Naive thymus-derived CD4-positive, alpha-beta T cell (primary cell): ENCODE data around the gene CLGN. TPM values are rescaled to one million over a fixed set of nuclear protein-coding genes. Genes with fewer than 3 reads are reported as not detected.

Experiments used
- ATAC-seq: fragments of 150-1000 bp; cut with Tn5 transposase; 2 replicates; pipeline ENCODE4 v1.10.0; 2021; ENCODE audit warnings: mild to moderate bottlenecking, moderate library complexity
- CTCF ChIA-PET: fragments of 350-600 bp; sonication (Branson Sonifier 250); formaldehyde crosslinking; loops from one replicate; lab custom pipeline; 2021; ENCODE audit warnings: antibody characterized with exemption; lab: Charles Lee
- POLR2A ChIA-PET: fragments of 350-600 bp; sonication (Branson Sonifier 250); formaldehyde crosslinking; loops from one replicate; lab custom pipeline; 2021; ENCODE audit warnings: antibody characterized with exemption, inconsistent platforms; lab: Charles Lee
- DNase-seq, 9 donors: peaks; one replicate each; pipeline versions ENCODE4 v3.0.0 to v3.0.0-alpha.2; 2020 to 2022; ENCODE audit warnings: mixed read lengths in 1 of 9
- H3K27ac ChIP-seq: one replicate; pipeline ENCODE4 v1.7.0; 2013; ENCODE audit warnings: mild to moderate bottlenecking, low read depth, low read length, moderate library complexity
- H3K27me3 ChIP-seq, 2 donors: one replicate each; pipeline ENCODE4 v1.7.0; 2013; ENCODE audit warnings: low read length in 2 of 2, mild to moderate bottlenecking in 2 of 2, moderate library complexity in 2 of 2; ENCODE audit not compliant: control insufficient read depth in 2 of 2, insufficient read depth in 2 of 2
- H3K36me3 ChIP-seq, 3 experiments: 1 replicate in 2 of 3; 2 replicates in 1 of 3; pipeline ENCODE4 v1.7.0; 2013; ENCODE audit warnings: low read length in 3 of 3, mild to moderate bottlenecking in 3 of 3, moderate library complexity in 1 of 3; ENCODE audit not compliant: insufficient read depth in 3 of 3, control insufficient read depth in 2 of 3
- H3K4me1 ChIP-seq, 2 donors: one replicate each; pipeline ENCODE4 v1.7.0; 2013; ENCODE audit warnings: low read length in 2 of 2, mild to moderate bottlenecking in 2 of 2, moderate library complexity in 1 of 2; ENCODE audit not compliant: control insufficient read depth in 2 of 2, insufficient read depth in 2 of 2
- H3K4me3 ChIP-seq: 2 replicates; pipeline ENCODE4 v1.7.0; 2013; ENCODE audit warnings: mild to moderate bottlenecking, low read length
- H3K9me3 ChIP-seq, 3 experiments: 1 replicate in 2 of 3; 2 replicates in 1 of 3; pipeline ENCODE4 v1.7.0; 2013; ENCODE audit warnings: low read length in 3 of 3; ENCODE audit not compliant: control insufficient read depth in 2 of 3
- H3K27ac Mint-ChIP-seq, 9 donors: one replicate each; pipeline ENCODE4 v1.8.0; 2020 to 2022; ENCODE audit warnings: mixed read lengths in 9 of 9, mild to moderate bottlenecking in 8 of 9, moderate library complexity in 5 of 9, inconsistent platforms in 2 of 9
- H3K27me3 Mint-ChIP-seq, 5 donors: one replicate each; pipeline ENCODE4 v1.8.0; 2021 to 2022; ENCODE audit warnings: mixed read lengths in 5 of 5, mild to moderate bottlenecking in 1 of 5
- H3K36me3 Mint-ChIP-seq, 5 donors: one replicate each; pipeline ENCODE4 v1.8.0; 2020 to 2022; ENCODE audit warnings: mixed read lengths in 5 of 5, mild to moderate bottlenecking in 3 of 5, inconsistent platforms in 1 of 5
- H3K4me1 Mint-ChIP-seq, 7 donors: one replicate each; pipeline ENCODE4 v1.8.0; 2020 to 2022; ENCODE audit warnings: mixed read lengths in 7 of 7, mild to moderate bottlenecking in 3 of 7, inconsistent platforms in 1 of 7
- H3K4me3 Mint-ChIP-seq, 10 donors: one replicate each; pipeline ENCODE4 v1.8.0; 2020 to 2022; ENCODE audit warnings: mild to moderate bottlenecking in 10 of 10, mixed read lengths in 10 of 10, moderate library complexity in 6 of 10, inconsistent platforms in 2 of 10
- H3K9me3 Mint-ChIP-seq, 11 donors: one replicate each; pipeline ENCODE4 v1.8.0; 2020 to 2022; ENCODE audit warnings: mixed read lengths in 11 of 11, mild to moderate bottlenecking in 4 of 11, inconsistent platforms in 1 of 11, moderate library complexity in 1 of 11
- intact Hi-C, 2 donors: fragments of 100-400 bp; cut with micrococcal nuclease; formaldehyde crosslinking; loops; one replicate each; pipeline ENCODE4 v1.15.1; 2023
- polyA plus RNA-seq, 2 donors: library from polyadenylated mRNA; unstranded; fragments of 300-500 nt; fragmentation: Illumina TruSeq; gene quantifications; one replicate each; pipeline ENCODE4 v1.2.3, GENCODE V29; 2021
- total RNA-seq, 6 experiments: library from RNA in 5 of 6; stranded (reverse) in 5 of 6; gene quantifications; 1 replicate in 5 of 6; 2 replicates in 1 of 6; pipeline ENCODE4 v1.2.3 and lab custom pipeline; 2021 to 2026

CLGN gene
- total and polyA plus RNA-seq, 7 experiments from 2014 or later = 0.06 to 0.20 (median 0.12) TPM; not detected in 4

DNA sequence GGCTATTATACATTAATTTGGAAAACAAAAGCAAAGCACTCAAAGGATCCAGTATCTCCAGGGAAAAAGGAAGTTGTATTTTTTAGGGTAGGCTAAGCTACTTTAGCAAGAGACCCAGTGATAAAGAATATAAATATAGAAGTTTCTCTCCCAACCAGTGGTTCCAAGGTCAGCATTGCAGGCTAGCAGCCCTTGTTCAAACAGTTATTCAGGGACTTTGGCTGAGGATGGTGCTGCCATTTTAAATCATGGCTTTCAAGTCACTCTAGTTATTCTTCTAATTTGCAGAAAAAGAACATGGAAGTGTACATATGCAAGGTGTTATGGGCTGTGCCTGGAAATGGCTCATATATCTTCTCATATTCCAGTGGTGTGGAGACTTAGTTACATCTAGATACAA lies 44.7 kb downstream of the CLGN start:
- H3K27ac ChIP-seq = no peak overlapping the region
- Mint-ChIP-seq H3K9me3 (no peaks in the 10 kb centered on the region), H3K27me3 (peaks cover 0 to 9% (median 0%) of the 10 kb centered on the region in 5 donors), H3K27ac (no peak overlapping the region), H3K36me3 (peaks cover 0 to 28% (median 7%) of the 10 kb centered on the region in 5 donors), H3K4me3 (no peak overlapping the region), H3K4me1 (peaks cover 0 to 12% (median 7%) of the 10 kb centered on the region in 7 donors)
- no peak for DNase-seq
- peaks cover 0 to 6% (median 0%) of the 10 kb centered on the region in 3 experiments for H3K36me3 ChIP-seq
- H3K9me3 ChIP-seq = no peaks in the 10 kb centered on the region
- no peaks in the 10 kb centered on the region for H3K27me3 ChIP-seq
- no peak overlapping the region for H3K4me3 ChIP-seq
- CTCF ChIA-PET = interaction anchor here (0.9 kb wide), 1 partner anchor 14 kb away, joined by 4 read pairs; no protein-coding TSS in a partner anchor
- intact Hi-C loops = no loop called here
- no peak for ATAC-seq
- H3K4me1 ChIP-seq = no peaks in the 10 kb centered on the region
- POLR2A ChIA-PET = interaction anchor here (1.4 kb wide), 1 partner anchor 10 kb away, joined by 5 read pairs; the partner anchor contains the start of gene SCOC

GRCh38 chr4:140374130-140374477 lies 53.3 kb downstream of the CLGN start:
- peak overlapping the region in 2 of 10 donors; percentile 87 to 90 for H3K4me3 Mint-ChIP-seq
- H3K27ac Mint-ChIP-seq = peak overlapping the region in 4 of 9 donors; percentile 47 to 90 (median 68)

DNA sequence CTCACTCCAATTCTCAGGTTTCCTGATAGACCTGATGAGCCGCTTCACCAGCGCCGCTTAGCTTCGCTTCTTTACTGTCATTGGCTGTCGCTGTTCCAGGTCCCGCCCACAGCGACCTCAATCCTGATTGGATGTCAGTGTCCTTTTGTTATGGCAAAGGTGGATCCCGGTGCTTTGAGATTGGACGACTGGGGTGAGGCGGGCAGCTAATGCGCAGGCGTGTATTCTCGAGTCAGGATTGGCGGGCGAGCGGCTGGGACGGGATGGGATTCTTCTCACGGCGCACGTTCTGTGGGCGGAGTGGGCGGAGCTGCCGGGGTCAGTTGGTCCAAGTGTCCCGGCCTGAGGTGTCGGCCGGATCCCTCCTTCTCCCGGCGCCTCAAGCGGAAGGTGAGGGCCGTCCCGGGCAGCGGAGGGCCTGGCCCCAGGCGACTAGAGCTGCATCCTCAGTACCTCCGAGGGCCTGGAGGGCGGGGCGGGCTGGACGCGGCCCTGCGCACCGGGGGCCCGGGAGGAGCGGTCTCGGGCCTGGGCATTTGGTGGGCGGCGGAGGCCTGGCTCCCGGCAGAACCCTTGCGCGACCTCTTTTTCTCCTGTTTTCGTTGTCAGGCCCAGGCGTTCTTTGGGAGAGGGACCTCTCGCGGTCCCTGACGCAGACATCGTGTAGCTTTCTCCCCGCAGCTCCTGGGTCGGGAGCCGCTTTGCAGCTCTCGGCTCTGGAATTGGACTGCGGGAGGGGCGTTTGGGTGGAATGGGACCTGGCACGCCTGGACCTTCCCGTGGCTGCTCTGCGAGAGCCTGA lies 53.9 kb downstream of the CLGN start, which contains the start of gene SCOC:
SCOC (plus strand) TSS at position 319 of the 802 bp plus-strand sequence. CDS start 5,525 bp downstream, outside the sequence.
- peak within 1 kb of the TSS; percentile 79 for H3K4me3 ChIP-seq
- DNase-seq (peak; percentile 80 to 98 (median 95)), ATAC-seq (peak; percentile 98)
- POLR2A ChIA-PET = interaction anchor here (0.6 to 2.8 kb wide), 14 partner anchors 9 to 817 kb away, joined by 3 to 12 read pairs (median 4); partner anchors contain the start of genes ELMOD2 and MAML3
- H3K27me3 ChIP-seq = no peaks in the 10 kb centered on the region
- peak within 1 kb of the TSS in 5 of 9 donors; percentile 47 to 90 (median 51) for H3K27ac Mint-ChIP-seq
- H3K4me3 Mint-ChIP-seq = peak within 1 kb of the TSS in 2 of 10 donors; percentile 87 to 90
- H3K4me1 ChIP-seq = peaks cover 6 to 7% of the 10 kb centered on the region in 2 donors
- no peaks in the 10 kb centered on the region for H3K9me3 Mint-ChIP-seq
- peaks cover 0 to 6% (median 0%) of the 10 kb centered on the region in 3 experiments for H3K36me3 ChIP-seq
- H3K9me3 ChIP-seq = no peaks in the 10 kb centered on the region
- intact Hi-C loops = loop anchor here (1.0 to 10.0 kb wide), 16 partner anchors 13 to 1359 kb away; partner anchors contain the start of genes ELMOD2 (in 2 of the 2), MAML3 (in 2 of the 2), NOCT (in 2 of the 2) and ZNF330 (in 2 of the 2)
- H3K4me1 Mint-ChIP-seq = peaks cover 29 to 49% (median 43%) of the 10 kb centered on the region in 7 donors
- H3K36me3 Mint-ChIP-seq = no peaks in the 10 kb centered on the region
- H3K27ac ChIP-seq = peak within 1 kb of the TSS; percentile 86
- H3K27me3 Mint-ChIP-seq = peaks cover 0 to 17% (median 0%) of the 10 kb centered on the region in 5 donors
- CTCF ChIA-PET = interaction anchor here (0.6 to 3.9 kb wide), 8 partner anchors 10 to 339 kb away, joined by 3 to 35 read pairs (median 4); partner anchors contain the start of gene ELMOD2

More at GRCh38 chr4:140374130-140374477, 53.3 kb downstream of the CLGN start:
- Histone ChIP-seq H3K9me3 (no peaks in the 10 kb centered on the region), H3K36me3 (peaks cover 0 to 7% (median 0%) of the 10 kb centered on the region in 3 experiments), H3K27ac (peak overlapping the region; percentile 86), H3K27me3 (no peaks in the 10 kb centered on the region), H3K4me3 (peak overlapping the region; percentile 79), H3K4me1 (peaks cover 6 to 7% of the 10 kb centered on the region in 2 donors)
- POLR2A ChIA-PET = interaction anchor here (0.7 to 2.8 kb wide), 8 partner anchors 8 to 817 kb away, joined by 3 to 12 read pairs (median 4); partner anchors contain the start of genes ELMOD2 and MAML3
- CTCF ChIA-PET = interaction anchor here (0.6 to 3.9 kb wide), 6 partner anchors 11 to 339 kb away, joined by 3 to 35 read pairs (median 3); partner anchors contain the start of gene ELMOD2
- peaks cover 0 to 16% (median 0%) of the 10 kb centered on the region in 5 donors for H3K27me3 Mint-ChIP-seq
- ATAC-seq (no peak), DNase-seq (no peak)
- H3K36me3 Mint-ChIP-seq = peaks cover 0 to 2% (median 0%) of the 10 kb centered on the region in 5 donors
- intact Hi-C loops = loop anchor here (5.0 to 10.0 kb wide), 4 partner anchors 122 to 1359 kb away; partner anchors contain the start of genes NOCT (in 1 of the 2) and ZNF330 (in 1 of the 2)
- H3K9me3 Mint-ChIP-seq = no peaks in the 10 kb centered on the region
- peaks cover 29 to 53% (median 47%) of the 10 kb centered on the region in 7 donors for H3K4me1 Mint-ChIP-seq

DNA sequence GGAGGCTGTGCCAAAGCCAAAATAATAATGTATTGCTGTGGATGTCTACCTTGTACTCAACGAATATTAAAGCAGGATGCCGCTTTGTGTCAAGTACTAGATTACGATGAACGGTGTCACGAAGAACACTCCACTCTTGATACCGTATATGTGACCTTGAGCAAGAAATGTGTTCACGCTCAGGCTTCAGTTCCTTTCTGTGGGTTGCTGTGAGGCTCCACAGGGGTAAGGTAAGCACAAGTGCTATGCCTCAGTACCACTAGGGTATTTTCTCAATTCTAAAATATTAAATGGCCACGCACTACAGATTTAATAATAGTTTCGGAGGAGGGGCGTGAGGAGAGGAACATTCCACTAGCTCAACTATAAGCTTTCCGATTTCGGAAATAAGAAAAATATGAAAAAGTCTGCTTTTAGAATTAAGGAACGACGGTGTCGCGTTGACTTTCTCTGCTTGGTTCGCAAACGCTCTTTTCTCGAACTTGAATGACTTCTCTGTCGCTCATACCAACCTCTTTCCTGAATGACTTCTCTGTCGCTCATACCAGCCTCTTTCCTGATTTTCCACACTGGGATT lies 54.6 kb downstream of the CLGN start:
- peaks cover 0 to 17% (median 0%) of the 10 kb centered on the region in 5 donors for H3K27me3 Mint-ChIP-seq
- intact Hi-C loops = loop anchor here (1.0 to 10.0 kb wide), 16 partner anchors 13 to 1358 kb away; partner anchors contain the start of genes ELMOD2 (in 2 of the 2), MAML3 (in 2 of the 2), NOCT (in 2 of the 2) and ZNF330 (in 2 of the 2)
- peaks cover 29 to 49% (median 43%) of the 10 kb centered on the region in 7 donors for H3K4me1 Mint-ChIP-seq
- ATAC-seq (peak; percentile 71), DNase-seq (peak in 7 of 9 donors; percentile 42 to 60 (median 45))
- no peaks in the 10 kb centered on the region for H3K36me3 Mint-ChIP-seq
- H3K9me3 Mint-ChIP-seq = no peaks in the 10 kb centered on the region
- Histone ChIP-seq H3K27ac (peak overlapping the region; percentile 86), H3K4me3 (peak overlapping the region; percentile 79), H3K36me3 (peaks cover 0 to 6% (median 0%) of the 10 kb centered on the region in 3 experiments), H3K4me1 (peaks cover 6 to 7% of the 10 kb centered on the region in 2 donors), H3K9me3 (no peaks in the 10 kb centered on the region), H3K27me3 (no peaks in the 10 kb centered on the region)
- H3K27ac Mint-ChIP-seq = no peak overlapping the region
- ChIA-PET CTCF (interaction anchor here (0.7 to 3.9 kb wide), 7 partner anchors 9 to 1077 kb away, joined by 3 to 35 read pairs (median 4); partner anchors contain the start of gene ELMOD2), POLR2A (interaction anchor here (0.6 to 2.8 kb wide), 12 partner anchors 9 to 816 kb away, joined by 3 to 12 read pairs (median 4); partner anchors contain the start of genes ELMOD2 and MAML3)
- H3K4me3 Mint-ChIP-seq = no peak overlapping the region

DNA sequence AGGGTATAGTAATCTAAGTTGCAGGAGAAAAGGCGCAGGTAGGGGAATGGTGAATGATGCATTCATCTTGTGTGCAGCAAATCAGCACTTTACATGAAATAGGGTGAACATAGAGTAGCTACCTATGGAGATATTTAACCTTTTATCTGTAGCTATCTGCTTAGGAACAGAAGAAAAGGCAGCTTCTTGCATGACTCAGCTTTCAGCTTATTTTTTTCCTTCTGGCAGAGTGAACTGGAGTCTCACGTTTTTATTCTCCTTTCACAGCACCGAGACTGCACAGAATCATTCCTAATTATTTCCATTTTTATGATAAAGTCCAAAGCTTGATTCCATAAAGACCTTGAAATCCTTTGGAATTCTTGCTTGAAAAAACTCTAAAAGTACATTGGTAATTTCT lies 58.8 kb downstream of the CLGN start:
- ChIA-PET CTCF (interaction anchor here (1.2 to 1.7 kb wide), 2 partner anchors 9 to 14 kb away, joined by 4 to 12 read pairs; no protein-coding TSS in a partner anchor), POLR2A (no interaction called here)
- Histone ChIP-seq H3K27ac (no peak overlapping the region), H3K36me3 (peaks cover 0 to 4% (median 0%) of the 10 kb centered on the region in 3 experiments), H3K27me3 (no peaks in the 10 kb centered on the region), H3K4me3 (no peak overlapping the region), H3K9me3 (no peaks in the 10 kb centered on the region), H3K4me1 (peaks cover 0 to 6% of the 10 kb centered on the region in 2 donors)
- no peak overlapping the region for H3K27ac Mint-ChIP-seq
- H3K27me3 Mint-ChIP-seq = peaks cover 0 to 20% (median 0%) of the 10 kb centered on the region in 5 donors
- peaks cover 0 to 4% (median 0%) of the 10 kb centered on the region in 5 donors for H3K36me3 Mint-ChIP-seq
- intact Hi-C loops = no loop called here
- H3K9me3 Mint-ChIP-seq = no peaks in the 10 kb centered on the region
- H3K4me1 Mint-ChIP-seq = peaks cover 0 to 11% (median 8%) of the 10 kb centered on the region in 7 donors
- ATAC-seq (no peak), DNase-seq (no peak)
- no peak overlapping the region for H3K4me3 Mint-ChIP-seq
